OCI-M2 (cell line): ENCODE measurements around the gene GNG12.
A peak's percentile ranks its signal among the peaks of the same experiment; 100 is the strongest.

Experiments
- DNase-seq: peaks from one replicate; lab custom pipeline; 2025; ENCODE audit not compliant: unreplicated experiment; lab: John Stamatoyannopoulos, UW

The GNG12 gene

DNA sequence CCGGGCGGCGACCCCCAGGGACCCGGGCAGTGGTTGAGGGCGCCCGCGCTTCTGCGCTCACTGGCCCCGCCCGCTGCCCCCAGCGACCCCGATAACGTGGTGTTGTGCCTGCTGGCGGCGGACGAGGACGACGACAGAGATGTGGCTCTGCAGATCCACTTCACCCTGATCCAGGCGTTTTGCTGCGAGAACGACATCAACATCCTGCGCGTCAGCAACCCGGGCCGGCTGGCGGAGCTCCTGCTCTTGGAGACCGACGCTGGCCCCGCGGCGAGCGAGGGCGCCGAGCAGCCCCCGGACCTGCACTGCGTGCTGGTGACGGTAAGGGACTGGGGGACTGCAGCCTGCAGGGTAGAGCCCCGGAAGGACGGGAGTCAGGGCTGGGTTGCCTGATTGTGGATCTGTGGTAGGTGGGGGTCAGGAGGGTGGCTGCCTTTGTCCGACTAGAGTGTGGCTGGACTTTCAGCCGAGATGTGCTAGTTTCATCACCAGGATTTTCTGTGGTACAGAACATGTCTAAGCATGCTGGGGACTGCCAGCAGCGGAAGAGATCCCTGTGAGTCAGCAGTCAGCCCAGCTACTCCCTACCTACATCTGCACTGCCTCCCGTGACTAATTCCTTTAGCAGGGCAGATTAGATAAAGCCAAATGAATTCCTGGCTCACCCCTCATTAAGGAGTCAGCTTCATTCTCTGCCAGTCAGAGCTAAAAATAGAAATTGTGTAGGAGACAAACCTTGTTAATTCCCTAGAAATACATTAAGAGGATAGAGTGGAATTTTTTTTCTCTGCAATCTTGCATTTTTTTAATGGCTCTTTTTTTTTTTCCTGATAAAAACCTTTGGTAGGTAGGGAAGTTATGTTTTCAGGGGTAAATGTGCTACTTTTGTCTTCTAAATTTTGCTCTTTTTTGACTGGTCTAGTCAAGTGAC, 146.7 kb downstream of the GNG12 start:
- no peak for DNase-seq

DNA sequence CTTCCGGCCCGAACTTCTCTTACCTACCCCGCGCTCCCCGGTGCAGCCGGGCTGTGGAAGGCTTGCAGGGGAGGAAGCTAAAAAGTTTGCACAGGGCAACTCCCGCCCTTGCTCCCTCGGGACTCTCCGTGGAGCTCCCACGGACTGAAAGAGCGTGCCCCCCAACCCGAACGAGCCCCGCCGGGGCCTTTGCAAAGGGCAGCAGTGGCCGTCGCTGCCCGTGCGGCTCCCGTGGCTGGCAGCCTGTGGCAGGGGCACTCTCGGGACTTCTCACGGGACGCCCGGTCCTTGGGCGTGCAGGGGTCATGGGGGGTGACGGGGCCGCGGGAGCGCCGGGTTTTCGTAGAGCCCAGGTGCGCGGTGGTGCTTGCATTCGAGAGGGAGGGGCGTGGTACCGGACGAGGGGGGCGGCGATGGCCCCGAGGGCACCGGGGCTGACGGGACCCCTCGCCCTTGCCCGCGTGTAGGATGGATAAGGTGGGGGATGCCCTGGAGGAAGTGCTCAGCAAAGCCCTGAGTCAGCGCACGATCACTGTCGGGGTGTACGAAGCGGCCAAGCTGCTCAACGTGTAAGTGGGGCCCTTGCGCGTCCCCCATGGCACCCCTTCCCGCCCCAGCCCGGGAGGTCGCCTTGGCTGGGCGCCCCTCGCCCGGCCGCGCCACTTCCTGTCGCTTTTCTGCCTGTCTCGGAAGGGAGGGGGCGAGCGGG, 147.6 kb downstream of the GNG12 start:
- no peak for DNase-seq

DNA sequence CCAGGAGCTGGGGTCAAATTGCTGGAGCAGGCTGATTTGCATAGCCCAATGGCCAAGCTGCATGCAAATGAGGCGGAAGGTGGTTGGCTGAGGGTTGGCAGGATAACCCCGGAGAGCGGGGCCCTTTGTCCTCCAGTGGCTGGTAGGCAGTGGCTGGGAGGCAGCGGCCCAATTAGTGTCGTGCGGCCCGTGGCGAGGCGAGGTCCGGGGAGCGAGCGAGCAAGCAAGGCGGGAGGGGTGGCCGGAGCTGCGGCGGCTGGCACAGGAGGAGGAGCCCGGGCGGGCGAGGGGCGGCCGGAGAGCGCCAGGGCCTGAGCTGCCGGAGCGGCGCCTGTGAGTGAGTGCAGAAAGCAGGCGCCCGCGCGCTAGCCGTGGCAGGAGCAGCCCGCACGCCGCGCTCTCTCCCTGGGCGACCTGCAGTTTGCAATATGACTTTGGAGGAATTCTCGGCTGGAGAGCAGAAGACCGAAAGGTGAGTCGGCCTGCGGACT, 148.2 kb downstream of the GNG12 start, which contains the start of gene GADD45A:
TSS of gene GADD45A (plus strand) at position 135 of the 491 bp plus-strand sequence. CDS start at position 429, 294 bp downstream.
- DNase-seq, result peak; percentile 76

DNA sequence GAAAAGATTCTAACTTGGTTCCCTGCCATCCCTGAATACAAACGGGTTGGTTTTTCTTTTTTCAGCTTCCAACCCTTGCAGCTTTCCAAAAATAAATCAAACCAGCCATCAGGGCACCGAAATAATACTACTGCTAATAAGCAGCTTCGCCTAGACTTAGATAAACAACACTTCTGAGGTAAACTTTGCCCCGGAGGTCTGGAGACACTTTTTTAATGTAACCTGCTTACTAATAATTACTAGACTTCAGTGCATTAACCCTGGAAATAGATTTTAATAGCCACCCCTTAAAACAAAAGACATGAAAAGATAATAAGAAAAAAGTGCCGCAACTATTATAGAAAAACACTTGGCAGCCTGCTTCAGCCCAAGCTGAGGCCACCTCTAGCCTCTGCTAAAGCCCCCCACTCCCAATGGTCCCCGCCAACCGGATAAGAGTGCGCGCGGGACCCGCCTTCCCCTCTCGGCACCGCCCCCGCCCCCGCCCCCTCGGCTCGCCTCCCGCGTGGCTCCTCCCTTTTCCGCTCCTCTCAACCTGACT, 148.7 kb downstream of the GNG12 start:
- no peak for DNase-seq

DNA sequence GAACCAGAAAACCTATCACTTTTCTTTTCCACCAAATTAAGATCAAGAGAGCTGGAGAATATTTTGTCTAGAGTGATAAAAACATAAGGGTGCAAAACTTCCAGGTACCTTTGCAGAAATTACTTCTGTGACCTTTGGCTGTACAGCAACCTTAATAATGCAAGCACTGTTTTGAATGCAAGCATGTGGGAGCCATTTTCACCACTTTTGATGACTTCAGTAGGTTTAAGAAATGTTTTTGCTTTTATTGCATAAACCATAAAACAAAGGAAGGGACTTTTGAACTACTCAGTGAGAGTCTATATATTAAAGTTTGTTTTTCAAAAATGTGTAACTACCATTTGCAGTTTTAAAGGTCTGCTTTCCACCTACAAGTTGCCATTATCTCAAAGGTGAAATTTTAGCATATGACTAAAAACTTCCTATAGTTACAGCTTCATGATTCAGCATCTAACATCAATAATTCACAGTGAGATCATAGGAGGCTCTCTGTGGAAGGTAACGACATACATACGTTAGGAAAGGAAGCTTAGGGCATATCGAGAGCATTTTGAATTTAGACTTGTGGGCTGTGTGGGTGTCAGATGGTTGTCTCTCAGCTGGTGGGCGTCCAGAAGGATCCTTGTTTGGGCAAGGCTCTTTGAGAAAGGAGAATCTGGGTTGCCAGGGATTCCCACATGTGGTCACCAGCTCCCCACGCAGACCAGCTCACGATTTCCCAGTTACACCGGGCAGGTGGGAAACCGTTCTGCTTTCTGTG, 149.3 kb downstream of the GNG12 start:
- no peak for DNase-seq

DNA sequence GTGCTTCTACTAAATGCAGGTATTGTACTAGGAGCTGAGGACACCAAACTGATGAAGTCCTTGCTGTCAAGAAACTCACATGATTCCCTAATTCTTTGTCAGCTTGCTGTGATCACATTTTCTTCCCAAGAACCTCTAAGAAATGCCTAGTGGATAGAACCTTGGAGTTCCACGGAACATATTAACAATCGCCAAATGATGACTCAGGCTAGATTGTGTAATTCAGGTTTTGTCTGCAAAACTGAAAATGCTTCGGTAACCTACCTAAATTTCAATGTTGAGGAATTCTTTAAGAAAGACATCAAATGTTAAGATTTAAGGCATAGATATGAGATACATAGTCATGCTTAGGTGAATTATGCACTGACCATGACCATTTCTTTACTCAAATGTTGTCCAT, 150.0 kb downstream of the GNG12 start:
- no peak for DNase-seq

DNA sequence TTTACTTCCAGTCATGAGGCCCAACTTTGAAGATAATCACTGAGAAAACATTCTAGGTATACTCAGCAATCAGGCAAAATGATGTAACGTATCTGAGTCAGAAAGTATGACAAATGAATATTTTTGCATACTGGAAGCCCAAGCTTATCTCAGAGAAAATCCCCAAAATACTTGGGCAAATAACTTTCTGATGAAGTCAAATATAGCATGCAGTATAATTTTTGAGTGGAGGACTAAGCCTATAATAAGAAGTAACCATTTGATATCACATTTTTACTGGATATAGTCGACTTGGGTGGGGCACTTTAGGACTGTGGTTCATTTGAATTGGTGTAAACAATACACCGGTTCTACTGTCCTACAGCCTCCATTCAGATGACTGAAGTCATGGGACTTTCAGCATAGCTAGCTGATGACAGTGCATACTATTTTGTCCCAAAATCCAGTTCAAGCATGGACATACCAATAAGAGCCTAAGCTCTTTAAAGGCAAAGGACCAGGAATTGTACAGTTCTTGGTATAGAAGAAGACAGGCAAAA, 150.5 kb downstream of the GNG12 start:
- DNase-seq, result no peak

DNA sequence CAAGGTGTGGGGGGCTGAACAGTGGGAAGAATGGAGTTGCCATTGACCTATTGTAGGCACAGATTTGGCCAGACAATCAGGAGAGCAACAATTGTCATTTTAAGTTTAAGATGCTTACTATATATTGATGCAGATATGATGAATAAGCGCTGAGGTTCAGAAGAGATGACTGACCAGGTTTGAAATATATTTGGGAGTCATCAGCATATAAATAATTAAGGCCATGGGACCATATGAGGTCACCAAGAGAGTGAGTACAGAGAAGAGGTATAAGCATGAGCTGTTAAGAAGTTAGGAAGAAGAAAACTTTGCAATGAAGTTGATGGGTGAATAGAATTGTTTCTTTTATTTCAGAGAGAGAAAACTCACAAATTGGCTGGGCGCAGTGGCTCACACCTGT, 152.8 kb downstream of the GNG12 start:
- DNase-seq, result no peak

DNA sequence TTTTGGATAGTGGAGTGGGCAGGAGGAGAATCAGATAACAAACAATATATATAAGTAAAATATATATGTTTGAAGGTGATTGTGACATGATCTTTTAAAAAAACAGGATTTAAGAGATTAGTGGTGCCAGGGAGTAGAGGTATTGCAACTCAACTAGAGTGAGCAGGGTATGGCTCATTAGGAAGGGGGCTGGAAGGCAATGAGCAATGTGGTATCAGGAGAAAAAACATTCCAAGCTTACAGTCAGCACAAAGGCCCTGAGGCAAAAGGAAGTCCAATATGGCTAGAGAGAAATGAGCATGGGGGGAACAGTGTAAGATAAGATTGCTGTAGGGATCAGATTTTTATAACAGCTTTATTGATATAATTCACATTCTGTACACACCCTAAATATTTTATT, 153.6 kb downstream of the GNG12 start:
- DNase-seq, result no peak

DNA sequence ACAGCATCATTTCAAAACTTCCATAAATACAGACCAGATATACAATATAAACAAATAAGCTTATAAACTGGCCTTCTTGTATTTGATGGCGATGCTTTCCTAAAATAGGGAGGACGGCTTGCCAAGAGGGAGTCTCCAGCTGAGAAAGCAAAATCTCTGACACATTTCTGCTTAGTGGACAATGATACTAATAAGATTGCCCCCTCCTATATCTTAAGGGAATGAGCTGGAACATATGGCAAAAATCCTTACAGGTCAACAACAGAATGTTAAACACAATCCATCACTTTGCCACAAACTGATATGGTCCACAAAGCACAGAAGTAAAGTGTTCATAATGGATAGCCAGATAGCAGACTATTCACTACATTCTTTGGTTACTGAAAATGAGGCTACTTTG, 155.3 kb downstream of the GNG12 start:
- DNase-seq, result no peak

DNA sequence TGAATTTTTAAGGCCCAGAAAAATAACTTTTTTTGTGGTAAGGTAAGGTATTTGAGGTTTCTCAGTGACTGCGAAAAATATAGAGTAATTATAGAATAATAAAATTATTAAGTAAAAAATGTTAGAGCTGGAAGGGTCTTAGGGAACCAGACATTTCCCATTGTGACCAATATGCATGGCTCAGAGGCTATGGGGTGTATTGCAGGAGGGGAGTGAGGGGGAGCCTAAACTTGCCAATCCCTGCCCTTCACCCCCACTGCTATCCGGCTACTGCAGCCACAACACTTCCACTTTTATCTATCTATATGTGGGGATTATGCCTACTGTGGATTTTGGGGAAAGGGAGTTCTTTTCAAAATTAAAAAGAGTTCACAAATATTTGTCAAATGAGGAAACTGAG, 155.9 kb downstream of the GNG12 start:
- no peak for DNase-seq

DNA sequence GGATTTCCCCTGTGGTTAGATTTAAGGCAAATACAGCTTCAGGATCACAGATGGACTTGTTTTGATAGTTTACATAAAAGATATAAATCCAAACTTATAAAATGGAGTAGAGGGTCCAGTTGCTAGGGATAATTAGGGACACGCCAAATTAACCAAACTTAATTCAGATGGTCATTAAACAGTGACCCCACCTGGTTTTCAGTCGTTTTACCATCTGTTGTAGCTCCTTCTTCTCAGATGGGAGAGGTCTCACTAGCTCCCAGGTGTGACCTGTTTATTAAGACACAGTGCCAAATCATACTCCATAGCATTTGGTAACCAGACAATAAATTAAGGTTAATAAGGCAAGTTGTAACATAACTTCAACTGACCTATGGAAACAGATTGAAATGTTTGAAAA, 156.3 kb downstream of the GNG12 start:
- no peak for DNase-seq

DNA sequence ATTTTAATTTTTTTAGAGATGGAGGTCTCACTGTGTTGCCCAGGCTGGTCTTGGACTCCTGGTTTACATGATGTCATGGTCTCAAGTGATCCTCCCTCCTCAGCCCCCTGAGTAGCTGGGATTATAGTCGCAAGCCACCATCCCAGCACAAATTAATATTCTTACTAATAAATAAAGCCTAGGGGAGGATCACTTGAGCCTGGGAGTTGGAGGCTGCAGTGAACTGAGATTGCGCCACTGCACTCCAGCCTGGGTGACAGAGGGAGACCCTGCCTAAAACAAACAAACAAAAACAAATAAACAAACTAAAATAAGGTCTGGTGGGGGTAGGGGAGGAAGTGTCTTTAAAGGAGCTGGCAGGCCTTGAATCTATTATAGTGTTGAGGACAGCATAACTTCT, 157.0 kb downstream of the GNG12 start:
- DNase-seq, result no peak

DNA sequence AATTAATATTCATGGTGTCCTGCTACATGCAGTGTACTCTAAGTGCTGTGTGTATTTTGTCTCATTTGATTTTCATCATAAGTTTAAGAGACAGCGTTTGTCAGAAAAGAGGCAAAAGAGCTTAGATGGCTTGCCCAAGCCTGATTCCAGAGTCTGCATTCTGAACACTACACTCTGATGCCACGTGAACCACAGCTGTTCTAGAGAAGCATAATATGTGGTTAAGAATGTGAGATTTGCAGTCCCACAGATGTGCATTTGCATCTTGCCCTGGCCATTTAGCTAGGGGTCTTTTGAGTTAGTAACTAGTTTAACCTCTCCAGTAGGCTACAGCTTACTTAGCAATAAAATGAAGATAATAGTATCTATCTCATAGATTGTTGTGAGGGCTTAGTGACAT, 157.5 kb downstream of the GNG12 start:
- DNase-seq, result no peak

DNA sequence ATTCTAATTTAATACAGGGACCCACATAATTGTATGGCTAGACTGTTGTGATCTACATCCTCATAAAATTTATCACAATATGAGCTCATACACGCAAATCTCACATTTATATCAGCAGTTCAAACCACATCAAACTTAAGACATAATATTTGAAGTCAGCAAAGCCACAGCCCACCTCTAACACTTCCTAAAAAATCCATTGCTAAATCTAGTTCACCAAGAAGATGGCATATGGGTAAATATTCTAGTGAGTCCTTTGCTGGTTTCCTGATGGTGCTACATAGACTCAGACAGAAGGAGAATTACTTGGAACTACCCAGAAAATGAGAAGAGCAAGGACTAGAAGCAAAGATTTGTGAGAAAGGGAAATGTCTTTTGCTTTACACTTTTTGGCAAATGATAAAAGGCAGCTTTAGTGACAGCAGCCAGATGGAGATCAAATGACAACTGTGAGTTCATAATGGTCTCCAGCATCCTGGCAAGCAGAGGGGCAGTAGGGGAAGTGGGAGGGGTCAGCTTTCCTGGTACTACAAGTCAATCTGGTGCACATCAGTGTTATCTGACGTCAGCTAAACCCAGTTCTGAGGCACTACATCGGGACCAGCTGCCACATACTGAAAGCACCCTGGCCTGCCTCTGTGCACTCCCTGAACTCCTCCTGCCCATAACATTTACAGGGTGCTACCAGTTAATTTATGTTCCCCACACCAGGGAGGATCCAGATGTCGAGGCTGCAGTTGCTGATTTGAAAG, 158.8 kb downstream of the GNG12 start:
- no peak for DNase-seq

DNA sequence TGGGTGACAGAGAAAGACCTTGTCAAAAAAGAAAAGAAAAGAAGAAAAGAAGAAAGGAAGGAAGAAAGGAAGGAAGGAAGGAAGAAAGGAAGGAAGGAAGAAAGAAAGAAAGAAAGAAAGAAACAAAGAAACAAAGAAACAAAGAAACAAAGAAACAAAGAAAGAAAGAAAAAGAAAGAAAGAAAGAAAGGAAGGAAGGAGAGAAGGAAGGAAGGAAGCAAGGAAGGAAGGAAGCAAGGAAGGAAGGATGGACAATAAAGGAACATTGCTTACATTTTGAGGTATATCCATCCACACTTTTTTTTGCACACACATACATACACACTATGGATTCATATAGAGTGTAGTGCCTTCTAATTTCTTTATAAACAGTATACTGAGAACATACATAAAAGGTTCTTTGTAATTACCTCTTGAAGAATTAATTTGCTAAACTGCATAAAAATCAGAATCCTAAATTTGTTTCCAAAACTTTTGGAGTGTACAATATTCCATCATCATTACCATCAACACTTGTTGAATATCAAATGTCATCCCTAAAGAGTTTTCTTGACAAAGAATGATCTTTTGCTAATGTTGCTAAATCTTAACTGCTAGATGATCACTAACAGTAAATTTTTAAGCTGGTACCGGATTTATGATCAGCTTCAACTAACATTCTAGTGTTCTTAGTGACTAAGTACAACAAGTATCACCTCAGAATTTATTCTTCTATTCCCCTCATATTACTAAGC, 159.6 kb downstream of the GNG12 start:
- no peak for DNase-seq

DNA sequence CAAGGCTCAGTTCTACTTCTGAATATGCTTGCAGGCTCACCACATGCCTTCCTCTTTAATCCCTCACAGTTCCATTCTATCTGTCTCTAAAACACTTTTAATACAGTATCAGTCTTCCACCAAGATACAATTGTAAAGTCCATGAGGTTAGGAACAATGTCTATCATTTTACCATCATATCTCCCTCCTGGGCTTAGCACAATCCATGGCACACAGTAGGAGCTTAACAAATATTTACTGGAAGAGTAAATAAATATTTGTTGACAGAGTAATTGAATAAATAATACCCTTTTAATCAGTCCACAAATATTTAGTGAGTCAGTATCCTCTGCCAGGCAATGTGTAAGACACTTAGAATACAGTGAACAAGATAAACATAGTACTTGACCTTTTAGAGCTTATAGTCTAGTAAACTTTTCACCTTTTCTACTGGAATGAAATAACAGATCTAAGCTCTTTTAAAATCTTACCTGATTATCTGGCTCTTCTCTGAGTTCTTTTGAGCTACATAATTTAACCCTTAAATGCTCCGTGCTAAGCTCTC, 160.9 kb downstream of the GNG12 start:
- DNase-seq, result no peak

DNA sequence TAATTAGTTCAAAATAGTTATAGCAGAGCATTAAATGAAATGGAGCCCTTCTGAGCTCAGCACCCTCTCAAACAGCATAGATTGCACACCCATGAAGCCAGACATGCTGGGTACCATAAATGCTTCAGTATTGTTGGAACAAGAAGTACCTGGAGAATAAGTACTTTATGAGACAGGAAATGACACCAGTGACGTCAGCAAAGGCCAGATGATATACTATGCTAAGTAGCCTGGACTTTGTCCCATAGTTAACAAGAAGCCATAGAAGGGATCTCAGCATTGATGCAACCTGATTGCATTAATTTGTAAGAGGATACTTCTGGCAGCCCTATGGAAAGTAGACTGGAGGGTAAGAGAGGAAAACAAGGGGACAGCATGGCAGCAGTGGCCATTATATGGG, 164.6 kb downstream of the GNG12 start:
- DNase-seq, result no peak

DNA sequence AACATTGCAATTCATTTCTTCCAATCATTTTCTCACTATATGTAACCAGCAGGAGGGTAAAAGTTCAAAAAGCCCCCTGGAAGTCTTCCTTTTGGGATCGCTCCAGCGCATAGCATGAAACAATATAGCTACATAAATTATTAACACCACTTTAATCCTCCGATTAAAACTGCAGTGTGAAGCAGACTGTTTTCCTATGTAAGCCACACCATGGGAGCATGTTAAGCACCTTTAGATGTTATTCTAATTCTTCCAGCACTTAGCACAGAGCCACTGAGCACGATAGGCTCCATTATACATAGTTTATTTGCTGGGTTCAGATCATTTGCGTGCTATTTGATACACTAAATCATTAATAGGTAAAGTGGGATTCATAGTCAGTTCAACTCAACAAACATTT, 166.6 kb downstream of the GNG12 start:
- DNase-seq, result no peak
